ENCODE data around the gene GABBR2.

The GABBR2 gene

DNA sequence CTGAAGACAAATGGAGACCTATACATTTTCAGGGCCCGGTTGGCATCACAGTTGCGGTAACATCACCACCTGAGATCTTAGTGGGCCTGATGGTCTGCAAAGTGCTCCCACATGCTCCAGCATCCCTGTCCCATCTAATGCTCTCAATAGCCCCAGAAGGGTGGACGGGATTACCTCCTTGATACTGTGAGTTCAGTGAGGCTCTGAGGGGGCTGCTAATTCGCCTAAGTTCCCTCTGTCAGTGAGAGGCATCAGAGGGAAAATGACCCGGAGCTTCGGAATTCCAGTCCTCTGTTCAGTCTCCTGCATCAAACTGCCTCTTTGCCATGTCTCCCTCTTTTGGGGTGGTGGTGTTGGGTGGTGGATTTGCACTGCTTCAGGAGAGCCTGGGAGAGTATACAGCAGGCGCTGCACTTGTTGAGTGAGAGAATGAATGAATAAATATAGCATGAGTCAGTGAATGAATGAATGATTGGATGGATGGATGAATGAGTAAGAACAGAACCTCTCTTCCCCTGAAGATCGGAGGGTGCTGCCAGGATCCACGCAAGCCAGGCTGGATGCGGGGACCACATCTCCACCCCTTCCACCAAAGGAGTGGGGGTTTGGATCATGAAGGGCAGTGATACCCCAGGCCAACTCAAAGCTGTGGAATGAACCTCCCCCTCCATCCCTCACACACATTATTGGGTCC lies 141.0 kb downstream of the GABBR2 start:
- DNase-seq = no peak

DNA sequence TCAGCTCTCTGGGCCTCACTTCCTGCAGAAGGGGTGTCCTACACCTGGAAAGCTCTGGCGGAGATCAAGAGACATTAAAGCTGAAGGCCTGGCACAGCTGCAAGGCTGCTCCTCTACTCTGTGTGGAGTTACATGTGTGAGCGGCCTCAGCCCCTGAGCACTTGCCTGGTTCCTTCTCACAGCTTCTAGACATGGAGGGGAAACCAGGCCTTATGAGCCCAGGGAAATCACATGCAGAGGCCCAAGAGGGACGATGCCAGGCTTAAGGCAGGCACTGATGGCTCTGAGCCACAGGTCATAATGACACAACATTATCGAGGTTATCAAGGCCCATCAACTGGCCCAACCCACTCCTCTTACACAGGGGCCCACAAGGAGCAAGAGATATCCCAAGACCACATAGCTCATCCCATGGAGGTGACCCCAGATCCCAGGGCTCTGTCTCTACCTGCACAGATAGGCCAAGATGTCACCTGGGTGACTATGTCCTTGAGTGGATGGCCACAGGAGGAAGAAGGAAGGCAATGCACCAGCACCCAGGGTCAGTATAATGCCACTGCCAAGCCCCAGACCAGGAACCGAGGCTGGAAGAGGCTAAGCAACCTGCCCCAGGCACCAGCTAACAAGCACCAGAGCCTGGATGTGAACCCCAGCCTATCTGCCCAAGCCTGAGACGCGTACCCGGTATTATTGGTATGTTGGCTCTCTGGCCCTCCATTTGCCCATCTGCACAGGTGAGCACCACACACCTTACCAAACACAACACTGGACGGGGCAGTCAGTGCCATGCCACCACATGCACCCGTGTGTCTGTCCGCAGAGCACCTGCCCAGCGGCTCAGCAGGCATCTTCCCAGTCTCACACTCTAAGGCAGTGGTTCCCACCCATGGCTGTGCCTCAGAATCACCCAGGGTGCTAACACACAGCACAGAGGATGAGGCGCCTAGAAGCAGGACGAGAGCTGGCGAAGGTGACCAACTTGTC lies 143.3 kb downstream of the GABBR2 start:
- no peak for DNase-seq

DNA sequence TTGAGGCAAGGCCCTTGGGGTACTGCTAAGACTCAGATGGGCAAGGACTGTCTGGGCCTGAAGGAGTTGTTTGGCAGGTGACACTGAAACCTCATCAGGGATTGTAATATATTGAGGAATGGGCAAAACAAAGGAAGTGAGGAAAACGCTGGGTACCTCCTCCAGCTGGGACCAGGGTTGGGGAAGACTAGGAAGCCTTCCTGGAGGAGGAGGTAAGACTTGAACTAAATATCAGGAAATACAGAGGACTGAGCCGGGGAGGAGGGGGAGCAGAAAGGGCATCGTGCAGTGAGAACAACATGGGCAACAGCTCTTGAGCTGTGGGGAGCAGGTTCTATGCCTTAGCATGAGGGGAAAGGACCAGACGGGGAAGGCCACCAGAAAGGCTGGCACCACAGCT lies 144.0 kb downstream of the GABBR2 start:
- no peak for DNase-seq

DNA sequence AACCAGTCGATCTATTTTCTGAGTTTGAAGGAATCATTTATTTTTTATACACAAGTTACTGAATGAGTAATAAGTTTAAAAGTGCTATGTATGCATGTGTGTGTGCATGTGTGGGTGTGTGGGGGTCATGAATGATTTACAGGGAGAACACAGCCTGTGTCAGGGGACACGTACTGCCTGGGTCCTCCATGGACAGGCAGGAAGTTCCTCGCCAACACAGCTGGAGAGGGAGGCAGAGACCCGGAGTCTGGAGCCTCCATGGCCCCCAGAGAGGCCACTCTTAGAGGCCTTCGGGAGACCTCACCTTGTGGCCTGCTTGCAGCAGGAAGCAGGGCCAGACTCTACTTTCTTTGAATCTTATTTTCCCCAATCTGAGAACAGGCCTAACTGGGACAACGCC lies 144.7 kb downstream of the GABBR2 start:
- DNase-seq = no peak

DNA sequence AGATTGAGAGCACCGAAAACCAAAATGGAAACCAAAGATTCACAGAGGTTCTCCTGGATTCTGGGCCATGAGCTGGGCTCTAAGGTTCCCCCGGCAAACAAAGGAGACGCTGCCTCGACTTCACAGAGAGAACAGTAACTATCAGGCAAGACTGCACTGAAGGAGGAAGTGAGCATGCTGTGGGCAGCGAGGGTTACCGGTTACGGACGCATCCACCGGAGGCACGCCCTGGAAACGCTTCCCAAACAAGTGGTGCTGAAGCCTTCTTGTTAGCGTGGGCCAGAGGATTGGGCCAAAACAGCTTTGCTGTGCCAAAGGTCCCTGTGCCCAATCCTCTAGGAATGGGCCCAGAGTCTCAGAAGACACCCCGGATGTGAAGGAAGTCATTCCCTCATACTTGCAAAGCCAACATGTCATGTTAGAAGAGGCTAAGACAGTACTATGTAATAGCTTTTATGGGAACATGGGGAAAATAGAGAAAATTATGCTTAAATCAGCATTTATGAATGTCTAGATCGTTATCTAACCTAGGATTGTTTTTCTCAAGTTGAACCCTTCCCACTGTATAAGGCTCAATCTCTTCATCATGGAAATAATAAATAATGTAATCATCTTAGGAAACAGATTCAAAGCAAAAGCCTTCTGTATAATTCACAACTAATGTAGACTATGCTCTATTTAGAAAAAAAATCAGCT lies 145.4 kb downstream of the GABBR2 start:
- DNase-seq = no peak

DNA sequence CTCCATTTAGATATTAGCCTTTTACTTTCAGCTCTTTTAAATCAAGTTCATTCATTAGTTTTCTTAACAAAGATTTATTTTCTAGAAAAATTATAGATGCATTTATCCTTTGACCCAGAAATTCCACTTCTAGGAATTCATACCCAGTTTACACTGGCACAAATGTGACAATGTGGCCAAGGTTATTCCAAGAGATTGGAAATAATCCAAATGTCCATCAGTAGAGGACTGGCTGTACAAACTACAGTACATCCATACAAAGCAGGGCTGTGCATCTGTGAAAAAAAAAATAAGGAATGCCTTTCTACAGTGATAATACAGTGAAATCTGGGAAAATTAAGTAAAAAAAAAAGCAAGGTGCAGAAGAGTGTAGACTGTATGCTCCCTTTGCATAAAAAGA lies 149.2 kb downstream of the GABBR2 start:
- DNase-seq = no peak

DNA sequence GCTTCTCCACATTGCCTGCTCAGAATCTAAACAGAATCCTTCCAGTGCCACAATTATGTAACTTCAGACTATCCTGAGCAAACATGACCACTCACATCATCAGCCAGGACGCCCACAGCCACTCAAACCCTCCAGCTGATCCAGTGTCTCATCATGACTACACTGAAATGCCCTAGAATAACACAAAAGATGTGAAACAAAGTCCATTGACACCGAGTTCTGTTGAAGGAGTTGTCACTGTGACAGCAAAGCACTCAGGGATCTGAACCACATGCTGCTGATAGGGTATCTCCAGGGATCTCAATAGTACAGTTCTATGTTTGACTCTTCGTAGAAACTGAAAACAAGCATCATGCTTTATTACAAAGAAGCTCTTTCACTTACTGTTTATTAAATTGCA lies 150.2 kb downstream of the GABBR2 start:
- no peak for DNase-seq

DNA sequence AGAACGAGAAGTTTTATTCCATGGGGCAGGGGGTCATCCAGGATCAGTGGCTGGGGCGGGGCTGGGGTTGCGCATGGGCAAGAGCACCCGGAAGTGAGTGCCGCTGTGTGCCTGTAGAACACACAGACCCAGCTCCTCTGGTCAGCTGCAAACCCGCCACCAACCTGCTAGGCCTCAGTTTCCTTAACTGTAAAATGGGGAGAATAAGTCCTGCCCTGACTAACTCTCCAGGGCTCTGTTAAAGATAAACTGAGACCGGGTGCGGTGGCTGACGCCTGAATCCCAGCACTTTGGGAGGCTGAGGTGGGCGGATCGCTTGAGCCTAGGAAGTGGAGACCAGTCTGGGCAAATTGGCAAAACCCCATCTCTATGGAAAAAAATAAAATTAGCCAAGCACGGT lies 152.2 kb downstream of the GABBR2 start:
- no peak for DNase-seq

DNA sequence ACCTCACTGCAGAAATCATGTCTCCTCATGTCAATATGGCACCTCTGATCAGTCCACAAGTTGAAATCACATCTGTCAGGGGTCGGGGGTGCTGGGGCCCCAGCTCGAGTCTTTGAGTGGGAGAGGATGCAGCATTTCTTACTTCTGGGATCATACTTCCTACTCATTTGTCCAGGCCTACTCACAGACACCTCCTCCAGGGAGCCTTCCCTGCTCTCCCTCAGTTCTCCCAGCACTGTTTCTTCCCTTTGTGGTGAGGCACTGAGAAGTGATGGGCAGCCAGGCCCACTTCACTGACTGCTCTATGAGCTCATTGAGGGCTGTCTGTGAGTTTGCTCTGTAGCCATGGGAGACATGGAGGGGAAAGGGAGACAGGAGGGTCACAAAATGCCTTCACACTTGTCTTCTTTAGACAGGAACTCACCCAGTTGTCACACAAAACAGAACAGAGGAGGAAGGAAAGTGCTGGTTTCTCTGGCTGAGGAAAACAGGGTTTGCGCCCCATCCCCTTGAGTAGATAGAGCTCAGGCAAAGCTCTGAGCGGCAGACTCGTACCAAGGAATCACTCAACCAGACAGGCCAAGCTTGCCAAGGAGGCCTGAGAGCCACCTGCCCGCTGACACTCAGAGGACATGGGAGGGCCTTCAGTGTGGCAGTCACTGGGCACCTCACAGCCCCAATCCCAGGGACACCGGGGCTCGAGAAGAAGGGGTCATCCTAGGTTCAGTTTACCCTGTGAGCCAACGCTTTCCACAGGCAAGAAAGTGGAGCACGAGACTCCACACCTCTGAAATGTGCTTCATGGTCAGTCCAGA lies 152.9 kb downstream of the GABBR2 start:
- DNase-seq = no peak

DNA sequence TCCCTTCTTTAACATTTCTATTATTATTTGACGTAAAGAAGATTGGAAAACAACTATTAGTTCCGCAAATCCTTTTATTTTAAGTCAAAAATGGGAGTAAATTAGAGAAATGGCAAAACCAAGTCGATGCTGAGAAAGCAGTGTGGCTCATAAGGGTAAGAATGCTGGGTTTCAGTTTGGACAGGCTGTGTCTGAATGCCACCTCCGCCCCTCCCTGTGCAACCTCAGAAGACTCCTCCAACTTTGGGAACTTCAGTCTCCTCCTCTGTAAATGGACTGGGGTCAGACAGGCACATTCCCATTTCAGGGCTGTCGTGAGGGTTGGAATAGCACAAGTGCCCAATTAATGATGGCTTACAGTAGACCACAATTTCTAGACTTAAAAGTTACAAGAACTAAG lies 154.0 kb downstream of the GABBR2 start:
- no peak for DNase-seq

DNA sequence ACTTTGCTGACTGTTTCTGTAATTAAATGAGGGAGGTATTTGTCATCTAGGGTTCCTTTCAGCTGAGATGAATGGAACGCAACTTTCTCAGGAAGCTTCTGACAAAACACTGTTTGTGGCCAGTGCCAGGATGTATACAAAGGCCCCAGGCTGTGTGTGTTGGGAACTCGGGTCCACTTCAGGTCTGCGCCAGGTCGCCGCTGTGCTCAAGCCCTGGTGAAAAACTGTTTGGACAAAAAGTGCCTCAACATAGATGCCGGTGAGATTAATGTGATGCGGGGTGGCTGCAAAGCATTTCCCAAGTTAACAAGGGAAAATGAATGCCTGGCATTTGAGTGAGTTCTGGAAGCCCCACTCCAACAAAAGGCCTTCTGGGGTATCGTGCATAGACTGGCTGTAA lies 156.4 kb downstream of the GABBR2 start:
- DNase-seq = no peak

DNA sequence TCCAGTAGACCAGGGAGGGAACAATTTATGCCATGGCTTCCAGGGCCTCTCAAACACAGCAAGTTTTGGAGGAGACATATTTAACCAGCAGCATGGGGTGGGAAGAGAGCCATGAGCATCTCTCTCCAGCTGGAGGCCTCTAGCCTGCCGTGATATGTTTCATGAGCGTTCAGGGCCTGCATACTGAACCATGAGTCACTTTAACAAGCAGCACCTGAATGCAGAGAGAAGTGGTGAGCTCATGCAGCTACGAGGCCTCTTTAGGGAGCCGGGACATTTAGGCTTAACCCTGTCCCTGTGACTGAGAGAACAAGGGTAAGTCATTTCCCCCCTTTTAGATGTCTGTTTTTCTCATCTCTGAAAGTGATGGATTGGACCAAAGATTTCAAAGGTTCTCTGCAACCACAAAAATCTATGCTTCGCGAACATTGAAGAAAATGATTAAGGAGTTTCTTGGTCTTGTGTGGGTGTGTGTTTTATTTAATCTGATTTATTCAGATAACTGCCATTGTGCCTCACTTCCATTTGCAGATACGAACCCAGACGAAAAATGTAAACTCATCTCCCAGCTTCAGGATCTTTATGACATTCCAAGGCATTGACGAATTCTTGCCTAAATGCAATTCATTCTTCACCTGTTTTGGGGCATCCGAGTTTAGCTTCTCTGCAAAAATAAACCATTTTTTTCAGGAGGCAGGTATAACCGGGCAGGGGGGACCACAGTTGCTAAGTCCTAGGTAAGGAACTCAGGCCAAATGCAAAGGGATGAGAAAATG lies 157.0 kb downstream of the GABBR2 start:
- no peak for DNase-seq

DNA sequence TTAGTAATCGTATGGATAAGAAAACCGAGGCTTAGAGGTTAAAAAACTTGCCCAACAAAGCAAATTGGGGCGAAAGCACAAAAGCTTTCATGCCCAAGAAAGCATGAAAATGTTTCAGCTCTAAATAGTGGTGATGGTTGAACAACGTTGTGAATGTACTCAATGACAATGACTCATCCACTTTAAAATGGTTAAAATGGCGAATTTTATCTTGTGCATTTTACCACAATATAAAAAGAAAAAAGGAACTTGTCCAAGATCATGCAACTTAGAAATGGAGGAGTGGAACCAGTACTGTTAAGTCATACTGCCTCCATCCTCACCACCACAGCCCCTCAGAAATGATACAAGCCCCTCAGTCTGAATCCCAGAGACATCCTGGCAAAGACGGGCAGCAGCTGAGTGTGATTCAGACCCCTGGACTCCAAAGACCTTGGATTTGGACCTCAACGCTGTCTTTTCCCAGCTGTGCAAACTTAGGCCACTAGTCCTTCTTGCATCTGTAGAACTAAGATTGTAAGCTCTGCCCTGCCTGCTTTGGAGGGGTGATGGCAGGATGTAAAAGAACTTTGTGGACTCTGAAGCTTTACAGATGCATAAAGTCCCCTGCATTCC lies 158.4 kb downstream of the GABBR2 start:
- DNase-seq = no peak

DNA sequence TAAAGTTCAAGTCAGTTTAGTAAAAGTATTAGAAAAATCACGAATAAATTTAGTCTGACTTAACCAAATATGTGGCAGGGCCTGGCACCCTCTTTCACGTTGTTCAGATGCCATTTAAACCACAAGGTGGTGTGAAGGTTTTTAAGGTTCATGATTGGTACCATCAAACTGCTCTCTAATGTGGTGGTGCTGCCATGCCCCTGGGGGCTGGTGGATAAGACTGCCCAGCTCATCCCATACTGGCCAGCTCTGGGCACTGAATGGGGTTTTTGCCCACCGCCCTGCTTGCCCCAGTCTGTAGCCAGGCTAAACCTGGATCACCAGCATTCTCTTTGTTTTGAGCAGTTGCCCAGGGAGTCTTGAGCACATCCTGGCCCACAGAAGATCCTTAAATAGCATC lies 159.3 kb downstream of the GABBR2 start:
- no peak for DNase-seq

DNA sequence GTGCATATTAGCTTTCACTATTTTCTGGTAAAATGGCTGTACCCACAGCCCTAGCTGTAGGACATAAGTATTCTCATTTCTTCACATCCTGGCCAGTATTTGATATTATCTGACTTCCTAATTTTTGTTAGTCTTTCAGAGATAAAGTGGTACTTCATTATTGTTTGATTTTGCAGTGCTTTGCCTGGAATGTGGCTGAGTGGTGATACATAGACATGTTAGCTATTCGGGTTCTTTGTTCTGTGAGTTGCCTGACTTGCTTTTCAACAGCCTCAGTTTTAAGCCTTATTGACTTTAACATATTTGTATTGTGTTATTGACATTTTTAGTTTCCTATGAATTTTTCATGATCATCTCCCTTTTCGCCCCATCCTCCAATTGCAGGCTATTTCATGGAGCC lies 161.1 kb downstream of the GABBR2 start:
- DNase-seq = no peak

DNA sequence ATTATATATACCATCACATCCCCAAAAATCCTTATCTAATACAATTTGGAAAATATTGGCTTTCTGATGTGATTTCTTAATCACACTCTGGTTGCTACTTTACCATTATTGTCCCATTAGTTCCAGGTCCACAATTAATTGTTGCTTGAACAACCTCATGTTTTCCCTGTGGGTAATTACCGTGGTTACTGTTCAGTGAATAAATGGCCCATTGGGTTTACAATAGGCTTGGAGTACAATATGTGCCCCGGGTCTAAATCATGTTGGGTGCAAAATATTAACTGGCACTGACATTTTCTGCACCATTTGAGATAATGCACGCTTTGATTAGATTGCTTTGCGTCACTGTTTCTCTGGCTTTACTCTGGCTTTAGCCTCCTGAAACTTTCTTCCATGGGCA lies 163.7 kb downstream of the GABBR2 start:
- DNase-seq = no peak

DNA sequence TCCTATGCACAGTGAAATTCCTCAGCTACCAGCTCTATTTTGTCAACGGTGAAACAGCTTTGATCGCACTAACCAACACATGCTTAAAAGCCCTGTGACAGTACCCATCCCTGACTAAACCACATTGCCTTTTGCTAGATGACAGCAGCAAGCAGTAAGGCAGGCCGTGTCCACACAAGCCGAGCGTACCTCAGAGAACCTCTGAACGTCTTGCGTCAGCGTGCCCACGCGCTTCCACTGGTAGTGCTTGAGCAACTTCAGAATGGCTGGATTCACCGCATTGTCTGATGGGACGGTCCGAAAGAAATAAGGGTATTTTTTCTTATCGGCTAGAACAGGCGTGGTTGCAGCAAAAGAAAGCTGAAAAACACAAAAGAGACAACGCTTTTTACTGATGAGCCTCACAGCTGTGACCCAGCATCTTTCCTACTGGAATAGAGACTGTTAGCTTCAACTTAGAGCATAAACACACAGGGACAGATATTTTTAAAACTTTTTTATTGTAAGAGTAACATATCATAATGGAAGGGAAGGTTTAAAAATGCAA lies 167.0 kb downstream of the GABBR2 start:
- no peak for DNase-seq

DNA sequence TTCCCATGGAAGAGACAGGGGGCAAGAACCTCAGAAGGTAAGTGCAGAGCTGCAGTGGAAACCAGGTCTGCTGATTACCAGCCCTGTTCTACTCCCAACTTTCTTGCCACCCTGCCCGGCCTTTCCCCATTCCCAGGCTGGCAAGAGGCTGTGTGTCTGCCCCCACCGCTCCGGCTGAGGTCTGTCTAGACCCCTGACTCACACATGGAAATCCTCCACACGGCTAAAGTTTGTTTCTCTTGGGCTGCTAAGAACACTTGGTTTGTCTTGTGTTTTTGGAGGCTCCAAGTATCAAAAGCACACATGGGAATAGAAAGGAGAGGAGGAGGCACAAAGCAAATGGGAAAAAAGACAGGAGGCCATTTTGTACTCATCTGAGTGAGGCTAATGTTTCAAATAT lies 168.3 kb downstream of the GABBR2 start:
- DNase-seq = no peak

DNA sequence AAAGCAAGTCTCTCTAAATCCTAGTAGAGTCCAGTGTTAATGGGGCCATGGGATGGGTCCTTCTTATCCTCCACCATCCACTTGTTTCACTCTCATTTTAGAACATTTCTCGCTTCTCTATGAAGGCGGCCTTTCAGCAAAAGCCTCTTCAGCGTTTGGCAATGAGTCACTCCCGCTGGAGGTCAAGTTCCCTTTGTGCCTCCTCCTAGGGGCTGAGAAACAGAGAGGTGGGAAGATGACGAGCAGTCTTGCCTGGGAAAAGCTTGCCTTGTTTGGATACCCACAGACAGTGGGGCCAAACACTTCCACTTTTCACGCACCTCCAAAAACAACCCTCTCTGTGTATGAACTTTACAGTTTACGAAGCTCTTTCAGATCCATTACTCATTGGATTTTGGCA lies 168.8 kb downstream of the GABBR2 start:
- DNase-seq = no peak

DNA sequence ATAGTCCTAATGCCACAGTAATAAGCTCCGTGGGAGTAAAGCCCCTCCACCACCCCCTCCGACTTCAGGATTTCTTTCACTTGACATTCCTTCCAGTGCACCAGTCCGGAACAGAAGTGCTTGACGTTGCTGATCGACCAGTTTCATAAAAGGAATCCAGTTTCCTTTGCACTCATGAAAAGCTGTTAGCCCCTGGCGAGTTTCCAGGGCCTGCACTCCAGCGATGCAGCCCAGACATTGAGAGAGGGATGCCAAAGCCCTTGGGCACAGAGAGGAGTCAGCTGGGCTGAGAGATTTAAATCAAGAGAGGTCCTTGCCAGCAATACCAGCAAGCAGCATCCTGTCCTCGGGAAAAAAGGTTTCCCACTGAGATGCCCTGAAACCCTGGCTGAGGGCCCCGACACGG lies 170.1 kb downstream of the GABBR2 start:
- DNase-seq = no peak

DNA sequence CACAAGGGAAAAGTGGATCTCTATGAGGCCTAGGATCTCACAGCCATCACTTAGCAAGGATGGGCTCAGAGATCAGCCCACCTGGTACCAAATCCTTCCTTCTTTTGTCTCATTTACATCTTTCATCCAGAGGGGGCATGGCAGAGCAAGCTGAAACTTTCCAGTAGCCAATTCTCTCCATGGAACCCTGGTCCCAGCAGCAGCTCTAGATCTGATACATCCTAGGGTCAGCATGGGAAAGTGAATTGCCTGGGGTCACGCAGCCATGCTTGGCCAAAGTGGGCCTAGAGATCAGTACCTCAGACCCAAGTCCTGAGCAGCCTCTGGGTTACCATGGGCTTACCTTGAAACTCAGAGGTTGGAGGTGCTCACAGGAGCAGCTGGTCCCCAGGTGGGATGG lies 170.5 kb downstream of the GABBR2 start:
- DNase-seq = no peak

Measured in CD4-positive, alpha-beta T cell treated with Interleukin-4 for 1 hour (primary cell).